Measurements from ENCODE around the gene ATG101. TPM values are rescaled to one million over a fixed set of nuclear protein-coding genes. Genes with fewer than 3 reads are reported as not detected.
A peak's percentile ranks its signal among the peaks of the same experiment; 100 is the strongest.

ATG101 gene
- total and polyA plus RNA-seq, 3 donors from 2014 or later, result 52.6 to 64.5 (median 64.5) TPM

GRCh38 chr12:52063981-52064649, 5.7 kb upstream of the ATG101 start:
- H3K4me1 ChIP-seq, result peaks cover 35% of the 10 kb centered on the region
- peak; percentile 69 for DNase-seq
- no peak overlapping the region for H3K4me3 ChIP-seq
- H3K36me3 ChIP-seq (ENCODE audit: low read depth, missing control alignments), result no peaks in the 10 kb centered on the region
- intact Hi-C loops (cut with DNase I; ENCODE audit: low total_unique reads), result no loop called here
- no peak for TF ChIP-seq CTCF (IDR thresholded peaks at IDR 0.05)
- no peak for TF ChIP-seq POLR2A (IDR thresholded peaks at IDR 0.05)
- no peaks in the 10 kb centered on the region for H3K27me3 ChIP-seq
- WGBS, 2 donors, result 25 to 62% methylated on average over 8 to 12 of the region's 12 CpGs
- H3K27ac ChIP-seq, result peak overlapping the region; percentile 81 to 92
- no peaks in the 10 kb centered on the region for H3K9me3 ChIP-seq

DNA sequence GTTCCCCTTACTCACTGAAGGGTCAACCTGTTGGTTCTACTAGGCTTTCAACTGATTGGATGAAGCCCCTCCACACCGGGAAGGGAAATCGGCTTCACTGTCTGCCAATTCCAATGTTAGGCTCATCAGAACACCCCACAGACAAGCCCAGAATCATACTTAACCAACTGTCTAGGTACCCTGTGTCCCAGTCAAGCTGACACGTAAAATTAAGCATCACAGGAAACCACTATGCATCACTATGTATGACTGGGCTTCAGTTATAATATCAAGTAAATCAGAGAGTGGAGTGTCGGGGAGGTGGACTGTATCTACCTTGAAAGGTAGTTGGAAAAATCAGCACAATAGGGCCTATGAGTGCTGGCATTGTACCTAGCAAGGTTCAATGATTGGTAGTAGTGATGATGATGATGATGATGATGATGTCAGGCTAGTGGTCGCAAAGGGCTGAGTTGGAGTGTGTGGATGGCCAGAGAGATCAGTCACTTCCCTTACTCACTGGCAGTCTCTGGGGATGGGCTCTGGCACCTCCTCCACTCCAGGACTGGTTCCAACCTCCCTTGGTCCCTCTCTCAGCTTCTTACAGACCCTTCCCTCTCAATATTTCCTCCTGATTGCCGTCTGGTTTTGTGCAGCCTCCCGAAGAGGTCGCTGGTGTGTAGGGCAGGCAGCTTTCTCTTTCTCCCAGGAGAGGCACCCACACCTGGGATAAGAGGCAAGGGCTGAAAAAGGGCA, 3.3 kb upstream of the ATG101 start:
- Histone ChIP-seq H3K27ac (no peak overlapping the region), H3K4me3 (no peak overlapping the region), H3K27me3 (no peaks in the 10 kb centered on the region), H3K9me3 (no peaks in the 10 kb centered on the region), H3K4me1 (peaks cover 45% of the 10 kb centered on the region), H3K36me3 (ENCODE audit: low read depth, missing control alignments) (no peaks in the 10 kb centered on the region)
- TF ChIP-seq POLR2A (IDR thresholded peaks at IDR 0.05) (no peak), CTCF (IDR thresholded peaks at IDR 0.05) (no peak)
- no peak for DNase-seq
- intact Hi-C loops (cut with DNase I; ENCODE audit: low total_unique reads), result no loop called here
- 72 to 79% methylated on average over 8 of the region's 8 CpGs for WGBS, 2 donors

- Histone ChIP-seq H3K4me1 (peaks cover 42% of the 10 kb centered on the region), H3K27ac (no peak overlapping the region), H3K9me3 (no peaks in the 10 kb centered on the region), H3K27me3 (no peaks in the 10 kb centered on the region), H3K36me3 (ENCODE audit: low read depth, missing control alignments) (no peaks in the 10 kb centered on the region), H3K4me3 (no peak overlapping the region)
- TF ChIP-seq CTCF (IDR thresholded peaks at IDR 0.05) (no peak), POLR2A (IDR thresholded peaks at IDR 0.05) (no peak)
- no peak for DNase-seq
- 55 to 56% methylated on average over 3 of the region's 3 CpGs for WGBS, 2 donors
- intact Hi-C loops (cut with DNase I; ENCODE audit: low total_unique reads), result no loop called here
Observed at GRCh38 chr12:52067081-52067374, 2.8 kb upstream of the ATG101 start.

DNA sequence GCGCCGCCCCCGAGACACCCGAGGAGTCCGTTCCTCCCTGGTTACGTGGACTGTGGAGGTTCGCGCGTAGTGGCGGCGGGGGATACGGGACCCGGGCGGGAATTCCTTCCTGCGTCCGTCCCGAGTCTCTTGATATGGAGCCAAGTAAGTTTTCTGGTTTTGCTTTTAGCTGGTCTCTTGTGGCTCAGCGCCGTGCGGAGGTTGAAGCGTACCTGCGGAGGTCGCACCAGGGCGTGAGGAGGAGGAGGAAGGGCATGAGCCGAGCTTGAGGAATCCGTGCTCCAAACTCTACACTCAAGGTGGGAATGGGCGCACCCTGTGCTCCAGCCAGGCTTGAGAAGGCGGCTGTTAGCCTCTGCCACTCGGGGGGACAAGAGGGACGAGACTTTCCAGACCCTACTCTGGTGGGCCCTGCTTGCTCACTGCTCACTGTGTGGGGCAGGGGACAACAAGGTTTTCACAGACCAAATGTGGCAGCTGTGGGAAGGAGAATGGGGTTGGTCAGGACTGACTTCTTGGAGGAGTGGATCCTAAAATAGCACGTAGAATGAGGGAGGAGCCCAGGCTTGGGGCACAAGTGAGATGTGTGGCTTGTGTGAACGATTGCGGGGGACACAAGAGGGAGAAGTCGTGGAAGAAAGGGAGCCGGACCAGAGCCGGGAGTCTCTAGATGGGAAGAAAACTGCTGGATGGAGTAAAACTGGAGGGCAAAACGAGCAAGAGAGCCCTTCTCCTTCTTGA, 577 bp downstream of the ATG101 start:
- Histone ChIP-seq H3K36me3 (ENCODE audit: low read depth, missing control alignments) (no peaks in the 10 kb centered on the region), H3K27me3 (no peaks in the 10 kb centered on the region), H3K9me3 (no peaks in the 10 kb centered on the region), H3K4me1 (peaks cover 28% of the 10 kb centered on the region), H3K27ac (peak overlapping the region; percentile 71 to 88), H3K4me3 (peak overlapping the region; percentile 81 to 87)
- TF ChIP-seq CTCF (IDR thresholded peaks at IDR 0.05) (no peak), POLR2A (IDR thresholded peaks at IDR 0.05) (no peak)
- 2 to 5% methylated on average over 13 to 37 of the region's 37 CpGs for WGBS, 2 donors
- intact Hi-C loops (cut with DNase I; ENCODE audit: low total_unique reads), result no loop called here
- no peak for DNase-seq
